ENCODE results near the gene CLDN1.

DNA sequence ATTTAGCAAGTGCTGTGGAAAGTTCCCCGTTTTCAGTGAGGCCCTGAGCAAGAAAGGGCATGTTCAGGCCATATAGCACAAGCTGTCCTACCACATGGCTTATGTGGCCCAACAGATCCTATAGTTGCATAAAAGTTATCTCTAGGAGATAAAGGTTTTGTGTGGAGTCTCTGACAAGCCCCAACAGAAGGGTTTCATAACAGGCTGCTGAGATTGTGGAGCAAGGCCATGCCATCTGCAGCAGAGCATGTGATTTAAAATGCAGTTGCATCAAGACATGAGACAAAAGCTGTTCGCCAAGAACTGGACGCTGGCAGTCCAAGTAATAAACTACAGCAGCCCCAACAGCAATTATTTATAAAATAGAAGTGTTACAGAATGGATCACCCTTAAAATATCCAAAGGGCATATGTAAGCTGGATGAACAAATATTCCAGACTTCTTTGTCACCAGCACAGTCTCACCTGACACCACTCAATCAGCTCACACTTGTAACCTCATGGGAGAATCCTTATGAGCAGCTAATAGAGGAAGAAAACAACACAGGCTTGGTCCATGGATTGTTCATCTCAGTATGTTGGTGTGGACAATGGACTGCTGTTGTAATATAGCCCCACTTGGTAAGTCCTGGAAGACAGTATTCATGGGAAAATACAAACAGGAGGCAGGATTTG, 14.4 kb upstream of the CLDN1 start:
- TF ChIP-seq EZH2 (IDR thresholded peaks at IDR 0.05) (no peak), POLR2AphosphoS5 (IDR thresholded peaks at IDR 0.05; ENCODE audit: borderline replicate concordance, low read depth, low read length) (no peak)

Data from SK-N-MC (cell line).